HG03354 (cell line): Measurements from ENCODE around the gene GADD45G.

Experiments
- ATAC-seq: cut with Tn5 transposase; IDR thresholded peaks from one replicate; pipeline ENCODE4 v1.9.1; 2021; ENCODE audit warnings: mild to moderate bottlenecking; ENCODE audit not compliant: unreplicated experiment, poor library complexity, severe bottlenecking

Gene GADD45G

DNA sequence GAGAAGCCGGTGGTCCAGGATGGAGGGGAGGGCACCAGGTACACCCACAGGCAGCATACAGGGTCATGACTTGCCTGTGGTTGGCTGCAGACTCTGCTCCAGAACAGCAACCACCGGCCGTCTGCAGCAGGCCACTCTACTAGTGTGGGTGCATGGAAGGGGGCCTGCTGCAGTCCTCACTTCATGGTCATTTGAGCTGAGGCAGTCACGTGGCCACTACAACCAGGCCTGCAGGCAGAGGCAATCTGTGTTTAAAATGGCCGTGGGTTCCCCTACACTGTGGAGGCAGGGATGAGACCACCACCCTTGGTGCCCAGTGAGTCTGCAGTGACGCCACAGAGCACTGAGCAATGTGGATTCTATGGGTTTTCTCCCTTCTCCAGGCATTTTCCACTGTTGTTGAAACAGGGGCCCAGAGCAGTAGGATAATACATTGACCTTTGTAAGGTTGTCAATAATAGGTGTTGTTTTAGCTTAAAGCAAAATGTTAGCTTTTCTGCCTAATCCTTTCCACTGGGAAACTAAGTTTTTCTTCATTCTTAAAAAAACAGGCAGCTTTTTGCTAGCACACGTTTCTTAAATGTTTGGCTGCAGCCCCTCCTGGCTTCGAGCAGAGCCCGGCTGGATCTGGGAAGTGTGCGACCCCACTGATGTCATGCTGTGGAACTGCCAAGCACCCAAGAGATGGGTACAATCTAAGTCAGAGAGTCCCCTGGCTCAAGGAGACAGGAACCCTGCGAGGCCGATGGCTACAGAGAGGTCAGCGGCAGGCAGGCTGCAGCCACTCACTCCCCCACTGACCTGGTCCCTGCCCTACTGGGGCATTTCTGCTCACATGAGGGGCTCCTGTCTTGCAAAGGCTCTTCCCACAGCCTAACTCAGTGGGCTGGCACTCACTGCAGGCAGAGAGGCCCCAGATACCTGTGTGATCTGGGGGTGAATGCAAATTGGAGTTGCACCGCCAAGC, 21.2 kb downstream of the GADD45G start:
- no peak for ATAC-seq

DNA sequence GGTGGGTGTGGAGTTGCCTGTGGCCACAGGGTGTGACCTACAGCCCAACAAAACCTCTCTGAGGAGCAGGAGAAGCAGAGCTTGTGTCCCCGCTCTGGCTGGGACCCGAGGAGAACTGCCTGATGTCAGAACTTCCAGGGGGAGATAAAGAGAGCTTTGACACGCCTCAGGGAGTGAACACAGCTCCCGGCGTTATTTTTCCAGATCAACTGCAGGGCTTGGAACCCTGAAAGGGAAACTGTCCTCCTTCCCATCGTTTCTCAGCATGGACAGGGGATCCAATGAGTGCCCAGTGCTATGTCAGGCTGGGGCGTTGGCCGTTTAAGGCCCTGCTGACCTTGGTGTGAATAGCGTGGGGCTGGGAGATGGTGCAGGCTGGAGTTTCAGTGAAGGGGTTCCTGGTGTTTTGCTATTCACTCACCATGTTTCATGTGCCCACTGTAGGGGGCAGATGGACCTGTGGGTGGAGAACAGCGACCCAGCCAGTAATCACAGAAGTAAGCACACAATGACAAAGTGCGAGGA, 22.0 kb downstream of the GADD45G start:
- no peak for ATAC-seq

DNA sequence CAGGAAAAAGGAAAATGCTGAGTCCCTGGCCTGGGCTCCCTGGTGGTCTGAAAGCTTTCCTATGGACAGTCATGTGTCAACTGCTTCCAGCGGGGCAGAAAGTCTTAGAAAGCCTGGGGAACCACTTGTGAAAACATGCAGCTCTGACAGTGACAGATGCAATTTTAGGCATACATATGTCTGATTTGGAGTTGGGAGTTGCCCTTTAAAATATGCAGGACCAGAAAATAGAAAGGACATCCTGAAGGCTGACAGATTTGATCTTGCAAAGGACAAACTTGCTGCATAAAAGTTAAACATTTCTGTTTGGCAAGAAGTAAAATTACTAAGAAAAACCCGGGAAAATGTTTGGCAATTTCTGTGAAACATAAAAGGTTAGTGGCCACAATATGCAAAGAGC, 23.8 kb downstream of the GADD45G start:
- no peak for ATAC-seq

DNA sequence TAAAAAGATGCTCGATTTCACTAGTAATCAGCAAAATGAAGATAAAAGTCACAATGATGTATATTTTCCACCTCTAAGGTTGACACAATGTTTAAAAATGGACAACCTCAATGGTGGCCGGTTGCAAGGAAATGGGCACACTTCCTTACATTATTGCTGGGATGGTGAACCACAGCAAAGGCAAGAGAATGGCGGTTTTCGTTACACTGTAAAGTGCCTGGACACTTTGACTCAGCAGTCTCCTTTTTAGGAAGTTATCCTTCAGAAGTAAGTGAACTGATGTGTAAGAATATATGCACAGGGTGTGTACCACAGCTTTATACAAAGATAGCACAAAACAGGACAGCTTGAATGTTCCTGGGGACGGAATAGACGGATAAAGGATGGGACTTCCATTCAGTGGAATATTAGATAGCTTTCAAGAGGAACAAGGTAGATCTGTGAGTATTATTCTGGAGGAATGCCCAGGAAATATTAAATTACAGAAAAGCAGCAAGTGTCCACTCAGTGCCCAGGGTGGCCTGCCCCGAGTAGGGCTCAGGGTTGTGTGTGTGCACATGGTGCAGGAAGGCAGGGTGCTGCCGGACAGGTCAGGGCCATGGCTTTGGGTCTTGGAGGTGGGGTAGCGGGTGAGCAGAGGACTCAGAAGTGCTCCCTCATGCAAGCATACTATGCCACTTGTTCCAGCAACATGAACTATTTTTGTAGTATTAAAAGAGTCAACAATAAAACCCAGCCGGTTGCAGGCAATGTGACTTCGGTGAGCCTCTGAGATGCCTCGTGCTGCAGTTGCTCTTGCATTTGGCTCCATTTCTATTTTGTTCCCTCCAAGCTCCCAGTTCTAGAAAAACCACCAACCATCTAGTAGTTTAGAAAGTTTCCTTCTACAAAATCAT, 24.5 kb downstream of the GADD45G start:
- ATAC-seq: no peak

DNA sequence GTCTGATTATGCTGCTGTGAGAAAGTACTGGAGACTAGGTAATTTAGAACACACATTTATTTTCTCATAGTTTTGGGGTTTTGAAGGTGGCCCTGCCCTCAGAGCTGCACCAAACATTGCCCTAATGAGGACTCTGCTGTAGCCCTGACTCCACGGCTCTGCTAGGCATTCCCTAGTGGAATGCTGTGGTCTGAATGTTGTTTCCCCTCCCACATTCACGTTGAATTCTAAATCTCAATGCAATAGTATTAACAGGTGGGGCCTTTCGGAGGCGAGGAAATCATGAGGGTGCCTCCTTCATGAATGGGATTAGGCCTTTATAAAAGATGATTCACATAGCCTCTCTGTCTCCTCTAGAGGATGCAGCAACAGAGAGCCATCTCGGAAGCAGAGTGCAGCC, 25.7 kb downstream of the GADD45G start:
- no peak for ATAC-seq

DNA sequence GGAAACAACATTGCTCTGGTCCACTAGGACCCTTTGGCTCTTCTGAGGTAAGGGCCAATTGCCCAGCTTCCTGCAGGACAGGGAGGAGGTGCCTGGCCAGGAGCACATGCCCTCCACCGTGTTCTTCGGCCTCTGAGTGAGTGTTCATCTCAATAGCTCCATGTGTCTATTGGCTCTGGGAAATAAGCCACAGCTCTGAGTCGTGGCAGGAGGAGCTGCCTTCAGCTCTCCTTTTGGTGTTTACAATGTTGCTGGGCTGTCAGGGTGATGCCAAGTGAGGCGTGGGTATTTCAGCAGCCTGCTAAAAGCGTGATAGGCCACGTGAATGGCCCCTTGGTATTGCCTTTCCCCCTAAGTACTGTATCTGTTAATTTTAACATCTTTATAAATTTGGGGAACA, 26.6 kb downstream of the GADD45G start:
- no peak for ATAC-seq

DNA sequence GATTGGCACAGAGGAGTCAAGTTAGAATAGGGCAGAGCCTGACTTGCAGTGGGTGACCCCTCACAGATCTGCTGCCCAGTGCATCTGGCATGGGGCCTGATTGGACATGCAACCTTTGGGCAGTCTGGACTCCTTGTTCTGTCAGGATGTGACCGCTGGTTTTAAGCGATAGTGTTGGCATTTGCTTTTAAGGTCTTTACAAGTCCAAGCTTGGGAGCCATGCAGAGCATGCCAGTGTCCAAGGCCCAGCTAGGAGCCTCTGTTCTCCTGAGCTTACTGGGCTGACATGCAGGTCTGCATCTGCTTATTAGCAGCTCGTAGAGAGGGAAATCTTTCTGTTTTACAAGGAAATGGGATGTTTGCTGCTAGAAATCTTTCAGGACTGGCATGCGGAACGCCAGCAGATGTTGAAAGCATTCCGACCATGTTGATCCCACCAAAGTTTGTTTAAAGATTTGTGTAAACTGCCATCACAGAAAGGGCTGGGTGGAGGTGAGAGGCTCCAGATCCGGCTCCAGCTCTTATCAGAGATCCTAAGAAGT, 27.5 kb downstream of the GADD45G start:
- no peak for ATAC-seq

DNA sequence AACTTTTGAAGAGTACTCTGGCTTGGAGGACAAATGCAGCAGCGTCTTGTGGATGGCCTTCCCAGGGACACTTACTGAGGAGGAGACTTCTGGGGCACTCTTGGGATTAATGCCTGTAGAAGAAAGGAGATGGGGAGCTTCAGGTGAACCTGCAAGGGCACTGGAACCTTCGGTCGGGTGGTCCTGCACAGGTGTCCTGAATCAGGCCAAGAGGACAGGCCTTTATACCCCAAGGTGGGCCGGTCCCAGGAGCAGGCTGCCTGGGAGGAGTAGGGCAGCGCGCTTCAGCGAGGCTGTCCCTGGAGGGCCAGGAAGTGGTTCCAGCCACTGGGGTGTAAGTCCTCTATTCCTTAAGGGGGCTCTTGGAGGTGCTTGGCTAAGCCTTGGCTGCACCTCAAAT, 27.9 kb downstream of the GADD45G start:
- no peak for ATAC-seq

DNA sequence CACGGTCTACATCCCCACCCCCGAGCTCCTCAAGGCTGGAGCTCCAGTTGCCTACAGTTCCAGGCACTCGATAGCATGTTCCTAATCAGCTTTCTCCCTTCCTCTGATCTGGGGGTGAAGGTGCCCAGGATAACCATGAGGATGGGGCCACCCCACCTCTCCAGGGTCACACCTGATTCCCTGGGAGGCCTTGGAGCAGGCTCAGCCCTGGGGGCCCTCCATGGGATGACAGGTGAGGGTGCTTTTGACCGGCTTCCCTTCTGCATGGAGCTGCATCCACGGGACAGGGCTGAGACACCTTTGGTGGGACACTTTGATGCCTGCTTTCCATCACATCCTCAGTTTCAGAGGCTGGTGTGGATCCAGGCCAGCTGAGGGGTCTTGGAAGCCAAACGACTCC, 28.6 kb downstream of the GADD45G start:
- no peak for ATAC-seq

DNA sequence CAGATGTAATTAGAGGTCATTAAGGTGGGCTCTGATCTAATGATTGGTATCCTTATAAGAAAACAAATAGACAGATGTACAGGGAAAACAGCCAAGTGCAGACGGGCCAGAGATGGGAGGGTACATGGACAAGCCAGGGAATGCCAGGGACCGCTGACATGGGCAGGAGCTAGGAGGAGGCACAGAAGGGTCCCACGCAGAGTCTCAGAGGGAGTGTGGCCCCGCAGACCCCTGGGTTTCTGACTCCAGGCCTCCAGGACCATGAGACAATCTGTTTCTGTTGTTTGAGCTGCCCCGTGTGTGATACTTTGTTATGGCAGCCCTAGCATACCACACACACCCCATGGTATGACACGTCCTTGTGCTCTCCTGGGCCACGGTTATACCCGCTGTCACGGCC, 29.1 kb downstream of the GADD45G start:
- no peak for ATAC-seq

DNA sequence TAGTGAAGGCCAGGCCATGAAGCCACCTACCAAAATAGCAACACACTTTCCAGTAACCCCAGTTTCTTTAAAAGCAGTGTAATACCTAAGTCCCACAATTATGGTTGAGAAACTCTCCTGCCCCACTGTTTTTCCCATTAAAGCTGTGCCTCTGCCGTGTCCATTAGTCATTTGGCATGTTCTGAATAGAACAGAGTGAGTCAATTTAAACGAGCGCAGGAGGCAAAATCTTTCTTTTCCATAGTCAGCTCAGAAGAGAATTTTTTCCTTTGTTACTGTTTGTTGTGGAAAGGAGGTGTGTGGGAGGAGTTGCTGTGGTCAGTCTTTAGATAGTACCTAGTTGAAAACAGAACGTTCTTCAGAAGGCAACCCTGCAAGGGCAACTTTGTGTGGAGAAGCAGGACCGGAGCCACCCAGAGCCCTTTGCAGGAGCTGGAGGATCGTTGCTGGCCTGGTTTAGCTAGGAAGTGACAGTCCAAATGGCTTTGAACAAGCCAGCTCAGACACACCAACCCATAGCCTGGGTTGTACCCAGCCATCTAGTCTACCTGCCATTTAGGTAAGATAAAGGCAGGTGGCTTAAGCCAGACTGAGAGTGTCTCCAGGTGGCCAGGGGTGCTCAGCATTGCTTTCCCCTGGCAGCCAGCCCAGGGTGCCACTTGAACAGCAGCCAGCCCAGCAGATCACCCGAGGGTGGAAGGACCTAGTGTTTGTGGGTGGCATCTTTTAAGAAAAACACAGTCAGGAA, 30.4 kb downstream of the GADD45G start:
- no peak for ATAC-seq

DNA sequence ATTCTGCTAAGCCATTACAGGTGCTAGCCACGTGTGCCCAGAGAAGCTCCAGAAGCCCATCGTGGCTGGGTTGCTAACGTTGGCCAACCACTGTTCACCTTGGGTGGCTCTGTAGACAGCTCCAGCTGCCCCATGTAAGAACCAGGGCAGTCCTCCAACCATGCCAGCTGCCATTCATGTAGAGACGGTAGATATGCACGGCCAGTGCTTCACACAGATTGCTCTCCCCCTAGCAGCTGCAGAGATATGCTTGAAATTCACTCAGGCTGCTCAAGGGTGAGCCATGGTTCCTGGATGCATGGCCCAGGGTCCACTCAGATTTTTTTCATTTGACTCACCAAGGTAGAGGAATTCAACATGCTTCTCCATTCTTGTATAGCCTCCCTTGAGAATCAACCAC, 31.0 kb downstream of the GADD45G start:
- ATAC-seq: no peak

DNA sequence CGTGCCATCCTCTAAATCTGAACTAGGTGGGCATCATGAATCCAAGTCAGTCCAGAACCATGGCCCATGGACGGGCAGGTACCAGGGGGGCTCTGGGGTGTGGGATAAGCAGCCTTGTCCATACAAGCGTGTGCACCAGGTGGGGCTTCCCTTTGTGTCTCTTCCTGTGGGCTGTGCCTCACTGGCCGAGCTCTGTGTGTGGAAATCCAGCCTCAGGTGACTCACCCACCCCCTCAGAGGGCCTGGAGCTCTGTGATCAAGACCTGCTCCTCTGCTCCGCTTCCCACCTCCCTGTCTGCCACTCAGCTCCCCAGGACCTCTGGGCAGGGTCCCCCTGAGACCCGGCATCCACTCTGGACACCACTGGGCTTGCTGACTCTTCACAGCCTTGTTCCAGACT, 33.0 kb downstream of the GADD45G start:
- no peak for ATAC-seq

DNA sequence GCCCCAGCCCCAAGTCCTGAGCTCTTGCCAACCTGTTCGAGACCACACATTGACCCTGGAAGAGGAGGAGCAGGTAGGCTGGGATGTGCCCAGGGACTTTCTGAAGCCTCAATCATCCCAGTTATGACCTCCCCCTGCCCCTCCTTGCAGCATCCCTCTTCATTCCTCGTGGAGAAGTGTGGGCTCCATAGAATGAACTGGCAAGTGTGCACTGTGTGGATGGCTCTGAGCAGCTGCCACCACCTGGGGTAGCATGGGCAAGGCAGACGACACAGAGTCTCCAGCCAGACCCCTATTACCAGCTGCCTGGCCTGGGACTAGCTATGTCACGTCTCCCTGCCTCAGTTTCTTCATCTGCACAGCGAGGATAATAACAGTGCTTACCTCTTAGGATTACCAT, 33.5 kb downstream of the GADD45G start:
- ATAC-seq: no peak

DNA sequence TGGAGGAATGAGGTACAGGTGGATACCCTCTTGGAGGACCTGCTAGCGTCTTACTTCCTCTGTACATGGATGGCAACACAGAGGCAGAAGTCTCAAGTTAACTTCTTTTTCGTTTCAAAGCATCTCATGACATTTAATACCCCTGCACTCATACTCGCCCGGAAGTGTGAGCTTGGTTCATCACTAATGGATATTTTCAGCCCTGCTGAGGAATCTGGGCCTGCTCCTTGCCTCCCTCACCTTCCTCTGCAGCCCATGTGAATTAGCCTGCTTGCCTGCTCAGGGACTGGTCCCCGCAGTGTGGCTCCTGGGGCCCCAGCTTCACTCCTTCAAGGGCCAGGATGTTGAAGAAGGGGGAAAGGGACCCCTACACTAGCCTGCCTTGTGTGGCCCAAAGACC, 34.1 kb downstream of the GADD45G start:
- ATAC-seq: no peak

DNA sequence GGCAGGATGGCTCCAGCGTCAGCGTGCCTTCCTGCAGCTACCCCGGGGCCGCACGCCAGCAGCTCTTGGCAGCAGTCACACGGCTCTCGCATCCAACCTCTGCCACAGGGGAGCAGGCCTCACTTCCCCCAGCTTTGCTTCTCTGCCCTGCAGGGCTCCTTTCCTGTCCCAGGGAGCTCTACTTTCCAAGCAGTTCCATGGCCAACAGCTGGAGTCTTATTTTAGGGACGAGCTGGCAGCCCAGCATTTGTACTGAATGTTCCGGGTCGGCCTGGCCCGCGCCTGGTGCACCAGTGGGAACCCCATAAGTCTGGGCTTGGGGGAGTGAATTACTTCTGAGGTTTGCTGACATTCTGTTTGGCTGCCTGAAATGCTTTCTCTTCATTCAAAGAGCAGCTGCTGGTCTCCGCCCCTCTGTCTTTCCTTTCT, 34.6 kb downstream of the GADD45G start:
- no peak for ATAC-seq

DNA sequence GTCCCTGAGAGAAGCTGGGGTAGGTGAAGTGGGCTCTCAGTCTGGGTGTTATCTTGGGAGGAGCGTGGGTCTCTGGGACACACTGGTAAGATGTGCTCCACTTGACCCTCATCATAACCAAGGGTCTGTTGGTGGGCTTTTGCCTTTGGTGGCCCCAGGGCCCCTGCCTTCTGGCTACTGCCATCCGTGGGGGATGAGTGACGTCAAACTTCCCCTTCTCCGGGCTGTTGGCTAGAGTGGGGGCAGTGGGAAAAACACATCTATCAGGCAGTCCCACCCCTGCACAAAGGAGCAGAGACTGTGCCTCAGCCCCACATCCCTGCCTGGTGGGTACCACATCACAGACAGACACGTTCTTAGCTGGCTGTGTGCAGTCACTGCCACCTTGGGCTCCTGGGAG, 35.1 kb downstream of the GADD45G start:
- no peak for ATAC-seq

DNA sequence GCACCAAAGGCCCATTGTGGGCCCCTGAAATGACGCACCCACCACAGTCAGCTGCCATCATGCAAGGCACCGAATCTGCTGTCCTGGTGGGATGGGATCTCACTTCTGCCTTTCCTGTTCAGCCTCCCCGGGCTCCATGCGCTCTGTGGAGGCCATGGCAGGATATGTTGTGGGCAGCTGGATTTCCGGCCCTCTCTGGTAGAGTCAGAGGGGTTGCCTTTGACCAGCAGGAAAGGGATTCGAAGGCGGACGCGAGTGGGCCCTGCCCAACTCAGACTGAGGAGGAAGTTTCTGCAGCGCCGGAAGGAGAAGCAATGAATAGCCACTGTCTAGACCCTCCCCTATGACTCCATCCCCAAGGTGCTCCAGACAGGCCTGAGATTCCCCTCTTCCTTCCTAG, 35.5 kb downstream of the GADD45G start:
- ATAC-seq: no peak

DNA sequence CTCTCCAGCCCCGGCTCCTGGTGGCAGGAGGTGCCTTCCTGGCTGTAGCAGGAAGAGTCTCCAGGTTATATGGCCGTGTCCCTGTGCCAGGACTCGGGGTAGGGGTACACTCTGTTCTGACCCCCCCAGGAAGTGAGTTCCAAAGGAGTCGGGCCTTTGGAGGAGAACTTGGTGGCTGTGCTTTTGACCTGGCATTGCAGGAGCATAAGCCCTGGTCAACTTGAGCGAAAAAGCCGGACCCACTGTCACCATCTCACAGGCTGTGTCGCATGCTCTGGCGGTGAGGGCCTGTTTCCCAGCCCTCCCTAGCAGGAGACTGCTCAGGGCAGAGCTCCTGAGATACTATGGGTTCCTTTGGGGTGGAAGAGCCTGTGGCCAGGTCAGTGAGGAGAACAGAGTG, 36.0 kb downstream of the GADD45G start:
- no peak for ATAC-seq

DNA sequence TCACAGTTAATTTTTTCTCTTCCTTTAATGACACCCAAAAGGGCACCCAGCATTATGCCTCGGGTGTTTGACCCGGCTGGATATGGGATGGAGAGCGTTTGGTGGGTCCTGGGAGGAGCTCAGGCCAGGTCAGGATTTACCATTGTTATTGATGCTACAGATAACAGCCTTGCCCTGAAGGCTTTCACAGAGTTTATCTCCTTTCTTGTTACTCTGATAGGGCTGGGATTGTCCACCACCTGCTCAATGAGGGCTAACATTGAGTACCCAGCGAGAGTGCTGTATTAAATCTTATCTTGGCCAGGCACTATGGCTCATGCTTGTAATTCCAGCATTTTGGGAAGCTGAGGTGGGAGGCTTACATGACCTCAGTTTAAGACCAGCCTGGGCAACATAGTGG, 37.2 kb downstream of the GADD45G start:
- ATAC-seq: no peak
